D721Med (cell line): ENCODE measurements around the gene RASAL2.
A peak's percentile ranks its signal among the peaks of the same experiment; 100 is the strongest.
"Not testable (repeated sequence)": the region's sequence is repeated elsewhere in the genome, so short reads cannot be mapped to it uniquely, and the experiment has no call there.

Experiments
- DNase-seq: peaks from one replicate; pipeline ENCODE4 v3.0.0; 2011; ENCODE audit warnings: low spot score; ENCODE audit not compliant: insufficient read length
- FAIRE-seq: peaks from 2 replicates; lab custom pipeline; 2011; peaks lifted over from hg19 to GRCh38; lab: Jason Lieb, UNC
- CTCF ChIP-seq: IDR thresholded peaks from 2 replicates; pipeline ENCODE4 v1.5.1; 2012; ENCODE audit warnings: mild to moderate bottlenecking, control low read depth; ENCODE audit not compliant: insufficient read depth; ENCODE audit errors: missing control alignments

Gene RASAL2

DNA sequence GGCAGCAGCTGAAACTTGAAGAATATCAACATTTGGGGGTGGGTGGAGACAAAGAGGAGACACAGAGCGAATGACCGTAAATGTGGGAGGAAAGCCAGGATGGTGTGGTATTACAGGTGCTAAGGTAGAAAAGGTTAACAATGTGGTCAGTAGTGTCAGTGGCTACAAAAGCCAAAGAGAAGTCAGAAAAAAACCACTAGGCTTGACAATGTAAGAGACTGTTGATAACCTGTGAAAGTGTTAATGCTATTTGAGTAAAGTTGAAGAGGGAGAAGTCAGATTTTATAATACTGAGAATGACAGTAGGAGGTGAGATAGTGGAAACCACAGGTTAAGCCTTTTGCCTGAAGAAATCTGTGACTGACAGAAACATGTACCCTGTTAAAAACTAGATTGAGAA, 282.1 kb downstream of the RASAL2 start:
- FAIRE-seq, result no peak
- no peak for DNase-seq

GRCh38 chr1:178379807-178380206, 285.9 kb downstream of the RASAL2 start:
- DNase-seq (no peak), FAIRE-seq (no peak)
- no peak for TF ChIP-seq CTCF

More for the DNA sequence above, 282.1 kb downstream of the RASAL2 start:
- no peak for TF ChIP-seq CTCF

DNA sequence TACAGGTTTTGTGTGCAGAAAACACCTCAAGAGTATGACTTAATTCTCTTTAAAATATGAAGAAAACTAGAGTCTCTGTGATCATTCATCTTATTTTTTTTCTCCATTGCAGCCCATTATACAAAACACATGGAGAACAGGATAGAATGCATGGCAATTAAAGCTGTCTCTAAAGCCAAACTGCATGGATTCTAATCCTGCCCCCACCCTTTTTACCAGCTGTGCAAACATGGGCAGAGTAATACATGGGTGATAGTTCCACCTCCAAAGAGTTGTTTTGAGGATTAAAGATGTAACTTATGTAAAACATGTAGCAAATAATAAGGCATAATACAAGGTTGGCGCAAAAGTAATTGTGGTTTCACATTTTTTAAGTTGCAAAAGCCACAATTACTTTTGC, 288.5 kb downstream of the RASAL2 start:
- no peak for DNase-seq
- no peak for FAIRE-seq
- TF ChIP-seq CTCF, result no peak

DNA sequence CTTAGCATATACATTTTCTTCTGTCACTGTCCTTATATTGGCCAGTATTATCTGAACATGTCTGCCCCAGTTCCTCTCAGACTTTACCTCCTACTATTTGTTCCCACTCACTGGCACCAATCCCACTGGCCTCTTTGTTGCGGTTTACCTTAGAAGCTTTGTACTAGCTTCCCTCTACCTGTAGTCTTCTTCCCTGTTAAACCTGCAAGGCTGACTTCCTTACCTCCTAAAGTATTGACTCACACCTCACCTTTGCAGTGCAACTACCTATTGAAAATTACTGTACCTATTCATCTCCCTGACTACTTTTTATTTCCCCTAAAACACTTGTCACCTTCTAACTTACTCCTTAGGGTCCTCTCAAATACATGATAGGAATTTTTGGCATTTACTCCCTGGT, 291.8 kb downstream of the RASAL2 start:
- no peak for DNase-seq
- no peak for TF ChIP-seq CTCF
- FAIRE-seq, result no peak

DNA sequence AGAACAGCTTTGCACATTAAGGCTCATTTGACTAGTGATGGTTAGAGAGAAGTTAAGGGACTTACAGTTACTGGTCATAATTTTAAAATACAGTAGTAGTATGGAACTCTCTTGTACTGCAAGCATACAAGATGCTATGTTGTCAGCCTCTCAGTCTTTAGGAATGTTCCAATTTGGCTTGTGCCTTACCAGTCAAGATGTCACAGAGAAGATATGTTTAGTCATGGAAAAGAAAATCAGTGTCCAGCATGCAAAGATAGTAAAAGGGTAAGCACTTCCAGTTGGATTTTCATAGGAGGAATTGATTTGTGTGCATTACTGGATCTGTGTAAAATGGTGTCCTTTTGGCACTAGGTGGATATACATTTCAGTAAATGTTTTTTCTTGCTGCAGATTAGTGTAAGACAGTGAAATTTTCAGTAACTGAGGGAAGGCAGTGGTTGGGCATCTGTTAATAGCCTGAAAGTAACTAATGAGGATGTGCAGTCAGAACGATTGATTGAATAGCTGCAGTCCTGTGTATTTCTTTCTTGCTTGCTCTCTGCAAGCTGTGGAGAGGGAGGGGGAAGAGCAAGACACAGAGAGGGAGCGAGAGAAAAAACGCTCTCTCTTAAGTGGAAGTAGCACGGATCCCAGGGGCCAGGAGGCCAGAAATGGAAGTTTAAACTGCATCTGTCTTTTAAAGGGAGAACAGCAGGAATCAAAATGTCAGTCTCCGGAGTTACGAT, 294.7 kb downstream of the RASAL2 start:
- FAIRE-seq, result peak; percentile 76
- no peak for DNase-seq
- TF ChIP-seq CTCF, result no peak

- TF ChIP-seq CTCF, result no peak
- FAIRE-seq (no peak), DNase-seq (no peak)
These were observed 295.5 kb downstream of the RASAL2 start for GRCh38 chr1:178389441-178389840.

- FAIRE-seq, DNase-seq: not testable (repeated sequence)
These were observed 296.4 kb downstream of the RASAL2 start for GRCh38 chr1:178390280-178390679.
